Measurements from ENCODE around the gene DYNLRB2.
A peak's percentile ranks its signal among the peaks of the same experiment; 100 is the strongest.

Gene DYNLRB2

GRCh38 chr16:80540516-80541305 is at the start of gene DYNLRB2:
DYNLRB2 (plus strand) TSS chr16:80540993; CDS start chr16:80541077, 84 bp downstream.
- peak; percentile 91 for DNase-seq

- no peak for DNase-seq
Measured at GRCh38 chr16:80500116-80500859, 40.5 kb upstream of the DYNLRB2 start.

GRCh38 chr16:80500961-80501525 is 39.8 kb upstream of the DYNLRB2 start:
- no peak for DNase-seq

- DNase-seq: no peak
Measured at GRCh38 chr16:80503107-80503506, 37.7 kb upstream of the DYNLRB2 start.

- DNase-seq: no peak
Measured at GRCh38 chr16:80507538-80507937, 33.3 kb upstream of the DYNLRB2 start.

GRCh38 chr16:80509872-80510271 is 30.9 kb upstream of the DYNLRB2 start:
- no peak for DNase-seq

- DNase-seq: no peak
Measured at GRCh38 chr16:80511824-80512592, 28.8 kb upstream of the DYNLRB2 start.

GRCh38 chr16:80512593-80512853 is 28.3 kb upstream of the DYNLRB2 start:
- no peak for DNase-seq

- no peak for DNase-seq
Measured at GRCh38 chr16:80515374-80515773, 25.4 kb upstream of the DYNLRB2 start.

GRCh38 chr16:80517846-80518245 is 22.9 kb upstream of the DYNLRB2 start:
- DNase-seq: no peak

- DNase-seq: no peak
Measured at GRCh38 chr16:80518436-80518835, 22.4 kb upstream of the DYNLRB2 start.

- DNase-seq: no peak
Measured at GRCh38 chr16:80519189-80519588, 21.6 kb upstream of the DYNLRB2 start.

- DNase-seq: no peak
Measured at GRCh38 chr16:80525420-80525819, 15.4 kb upstream of the DYNLRB2 start.

GRCh38 chr16:80526418-80527061 is 14.3 kb upstream of the DYNLRB2 start:
- peak; percentile 55 for DNase-seq

- DNase-seq: peak; percentile 67
Measured at GRCh38 chr16:80527297-80527696, 13.5 kb upstream of the DYNLRB2 start.

- DNase-seq: no peak
Measured at GRCh38 chr16:80530479-80530878, 10.3 kb upstream of the DYNLRB2 start.

GRCh38 chr16:80536238-80536637 is 4.6 kb upstream of the DYNLRB2 start:
- no peak for DNase-seq

- no peak for DNase-seq
Measured at GRCh38 chr16:80541306-80541694, 507 bp downstream of the DYNLRB2 start.

- DNase-seq: no peak
Measured at GRCh38 chr16:80543162-80543561, 2.4 kb downstream of the DYNLRB2 start.

- DNase-seq: no peak
Measured at GRCh38 chr16:80544326-80544725, 3.5 kb downstream of the DYNLRB2 start.

- DNase-seq: no peak
Measured at GRCh38 chr16:80546249-80546648, 5.5 kb downstream of the DYNLRB2 start.

- DNase-seq: no peak
Measured at GRCh38 chr16:80547145-80547544, 6.4 kb downstream of the DYNLRB2 start.

GRCh38 chr16:80552277-80552676 is 11.5 kb downstream of the DYNLRB2 start:
- no peak for DNase-seq
